Naive thymus-derived CD4-positive, alpha-beta T cell (primary cell): ENCODE results near the gene GDI2. TPM values are rescaled to one million over a fixed set of nuclear protein-coding genes. Genes with fewer than 3 reads are reported as not detected.

Experiments
- ATAC-seq: fragments of 150-1000 bp; cut with Tn5 transposase; 2 replicates; pipeline ENCODE4 v1.10.0; 2021; ENCODE audit warnings: mild to moderate bottlenecking, moderate library complexity
- CTCF ChIA-PET: fragments of 350-600 bp; sonication (Branson Sonifier 250); formaldehyde crosslinking; loops from one replicate; lab custom pipeline; 2021; ENCODE audit warnings: antibody characterized with exemption; lab: Charles Lee
- POLR2A ChIA-PET: fragments of 350-600 bp; sonication (Branson Sonifier 250); formaldehyde crosslinking; loops from one replicate; lab custom pipeline; 2021; ENCODE audit warnings: antibody characterized with exemption, inconsistent platforms; lab: Charles Lee
- DNase-seq, 9 donors: peaks; one replicate each; pipeline versions ENCODE4 v3.0.0 to v3.0.0-alpha.2; 2020 to 2022; ENCODE audit warnings: mixed read lengths in 1 of 9
- H3K27ac ChIP-seq: one replicate; pipeline ENCODE4 v1.7.0; 2013; ENCODE audit warnings: mild to moderate bottlenecking, low read depth, low read length, moderate library complexity
- H3K27me3 ChIP-seq, 2 donors: one replicate each; pipeline ENCODE4 v1.7.0; 2013; ENCODE audit warnings: low read length in 2 of 2, mild to moderate bottlenecking in 2 of 2, moderate library complexity in 2 of 2; ENCODE audit not compliant: control insufficient read depth in 2 of 2, insufficient read depth in 2 of 2
- H3K36me3 ChIP-seq, 3 experiments: 1 replicate in 2 of 3; 2 replicates in 1 of 3; pipeline ENCODE4 v1.7.0; 2013; ENCODE audit warnings: low read length in 3 of 3, mild to moderate bottlenecking in 3 of 3, moderate library complexity in 1 of 3; ENCODE audit not compliant: insufficient read depth in 3 of 3, control insufficient read depth in 2 of 3
- H3K4me1 ChIP-seq, 2 donors: one replicate each; pipeline ENCODE4 v1.7.0; 2013; ENCODE audit warnings: low read length in 2 of 2, mild to moderate bottlenecking in 2 of 2, moderate library complexity in 1 of 2; ENCODE audit not compliant: control insufficient read depth in 2 of 2, insufficient read depth in 2 of 2
- H3K4me3 ChIP-seq: 2 replicates; pipeline ENCODE4 v1.7.0; 2013; ENCODE audit warnings: mild to moderate bottlenecking, low read length
- H3K9me3 ChIP-seq, 3 experiments: 1 replicate in 2 of 3; 2 replicates in 1 of 3; pipeline ENCODE4 v1.7.0; 2013; ENCODE audit warnings: low read length in 3 of 3; ENCODE audit not compliant: control insufficient read depth in 2 of 3
- H3K27ac Mint-ChIP-seq, 9 donors: one replicate each; pipeline ENCODE4 v1.8.0; 2020 to 2022; ENCODE audit warnings: mixed read lengths in 9 of 9, mild to moderate bottlenecking in 8 of 9, moderate library complexity in 5 of 9, inconsistent platforms in 2 of 9
- H3K27me3 Mint-ChIP-seq, 5 donors: one replicate each; pipeline ENCODE4 v1.8.0; 2021 to 2022; ENCODE audit warnings: mixed read lengths in 5 of 5, mild to moderate bottlenecking in 1 of 5
- H3K36me3 Mint-ChIP-seq, 5 donors: one replicate each; pipeline ENCODE4 v1.8.0; 2020 to 2022; ENCODE audit warnings: mixed read lengths in 5 of 5, mild to moderate bottlenecking in 3 of 5, inconsistent platforms in 1 of 5
- H3K4me1 Mint-ChIP-seq, 7 donors: one replicate each; pipeline ENCODE4 v1.8.0; 2020 to 2022; ENCODE audit warnings: mixed read lengths in 7 of 7, mild to moderate bottlenecking in 3 of 7, inconsistent platforms in 1 of 7
- H3K4me3 Mint-ChIP-seq, 10 donors: one replicate each; pipeline ENCODE4 v1.8.0; 2020 to 2022; ENCODE audit warnings: mild to moderate bottlenecking in 10 of 10, mixed read lengths in 10 of 10, moderate library complexity in 6 of 10, inconsistent platforms in 2 of 10
- H3K9me3 Mint-ChIP-seq, 11 donors: one replicate each; pipeline ENCODE4 v1.8.0; 2020 to 2022; ENCODE audit warnings: mixed read lengths in 11 of 11, mild to moderate bottlenecking in 4 of 11, inconsistent platforms in 1 of 11, moderate library complexity in 1 of 11
- intact Hi-C, 2 donors: fragments of 100-400 bp; cut with micrococcal nuclease; formaldehyde crosslinking; loops; one replicate each; pipeline ENCODE4 v1.15.1; 2023
- polyA plus RNA-seq, 2 donors: library from polyadenylated mRNA; unstranded; fragments of 300-500 nt; fragmentation: Illumina TruSeq; gene quantifications; one replicate each; pipeline ENCODE4 v1.2.3, GENCODE V29; 2021
- total RNA-seq, 6 experiments: library from RNA in 5 of 6; stranded (reverse) in 5 of 6; gene quantifications; 1 replicate in 5 of 6; 2 replicates in 1 of 6; pipeline ENCODE4 v1.2.3 and lab custom pipeline; 2021 to 2026

The GDI2 gene
- total and polyA plus RNA-seq, 7 experiments from 2014 or later: 85.3 to 236 (median 130) TPM

GRCh38 chr10:5816170-5816569, 2.9 kb upstream of the GDI2 start:
- ChIA-PET CTCF (no interaction called here), POLR2A (no interaction called here)
- Mint-ChIP-seq H3K36me3 (peaks cover 0 to 17% (median 0%) of the 10 kb centered on the region in 5 donors), H3K27me3 (no peaks in the 10 kb centered on the region), H3K27ac (peak overlapping the region in 8 of 9 donors; percentile 14 to 87 (median 62)), H3K9me3 (peaks cover 0 to 6% (median 0%) of the 10 kb centered on the region in 11 donors), H3K4me1 (peaks cover 35 to 48% (median 44%) of the 10 kb centered on the region in 7 donors), H3K4me3 (peak overlapping the region in 1 of 10 donors; percentile 5)
- Histone ChIP-seq H3K4me3 (no peak overlapping the region), H3K27me3 (no peaks in the 10 kb centered on the region), H3K36me3 (peaks cover 0 to 7% (median 0%) of the 10 kb centered on the region in 3 experiments), H3K27ac (peak overlapping the region; percentile 99), H3K9me3 (no peaks in the 10 kb centered on the region), H3K4me1 (peaks cover 12 to 18% of the 10 kb centered on the region in 2 donors)
- intact Hi-C loops: loop anchor here (10.0 kb wide), 4 partner anchors 159 to 1969 kb away; partner anchors contain the start of genes ATP5F1C (in 1 of the 2), IL15RA (in 1 of the 2) and KIN (in 1 of the 2)
- ATAC-seq: no peak
- no peak for DNase-seq

GRCh38 chr10:5814110-5815107, 1.2 kb upstream of the GDI2 start:
- ATAC-seq (no peak), DNase-seq (no peak)
- peak overlapping the region; percentile 85 to 98 (median 95) for H3K27ac Mint-ChIP-seq
- POLR2A ChIA-PET: interaction anchor here (0.6 to 2.9 kb wide), 13 partner anchors 9 to 368 kb away, joined by 3 to 18 read pairs (median 4); partner anchors contain the start of genes ANKRD16 and FBH1
- H3K36me3 Mint-ChIP-seq: peaks cover 0 to 16% (median 0%) of the 10 kb centered on the region in 5 donors
- no peaks in the 10 kb centered on the region for H3K27me3 Mint-ChIP-seq
- Histone ChIP-seq H3K27ac (peak overlapping the region; percentile 99), H3K4me3 (peak overlapping the region; percentile 86), H3K27me3 (no peaks in the 10 kb centered on the region), H3K9me3 (no peaks in the 10 kb centered on the region), H3K4me1 (peaks cover 23 to 34% of the 10 kb centered on the region in 2 donors), H3K36me3 (peaks cover 0 to 7% (median 0%) of the 10 kb centered on the region in 3 experiments)
- H3K4me1 Mint-ChIP-seq: peaks cover 44 to 62% (median 59%) of the 10 kb centered on the region in 7 donors
- intact Hi-C loops: loop anchor here (1.0 to 10.0 kb wide), 11 partner anchors 37 to 1970 kb away; partner anchors contain the start of genes IL15RA (in 2 of the 2), ATP5F1C (in 1 of the 2), KIN (in 1 of the 2) and RBM17 (in 1 of the 2)
- peak overlapping the region; percentile 85 to 95 (median 93) for H3K4me3 Mint-ChIP-seq
- CTCF ChIA-PET: interaction anchor here (0.6 to 0.8 kb wide), 3 partner anchors 9 to 189 kb away, joined by 3 to 6 read pairs (median 5); no protein-coding TSS in a partner anchor
- peaks cover 0 to 5% (median 0%) of the 10 kb centered on the region in 11 donors for H3K9me3 Mint-ChIP-seq

DNA sequence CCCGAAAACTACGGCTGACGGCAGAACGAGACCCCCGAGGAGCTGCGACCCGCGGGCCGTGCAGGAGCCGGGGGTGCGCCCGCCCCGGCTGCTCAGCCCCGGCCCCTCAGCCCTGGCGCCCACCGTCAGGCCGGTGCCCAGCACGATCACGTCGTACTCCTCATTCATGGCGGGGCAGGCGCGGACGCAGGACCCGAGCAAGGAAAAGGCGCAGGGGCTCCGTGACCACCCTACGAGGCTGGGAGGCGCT, 218 bp downstream of the GDI2 start:
- Mint-ChIP-seq H3K4me3 (peak overlapping the region; percentile 85 to 95 (median 93)), H3K9me3 (peaks cover 0 to 5% (median 0%) of the 10 kb centered on the region in 11 donors), H3K27ac (peak overlapping the region; percentile 85 to 97 (median 95)), H3K27me3 (no peaks in the 10 kb centered on the region), H3K4me1 (peaks cover 51 to 76% (median 71%) of the 10 kb centered on the region in 7 donors), H3K36me3 (peaks cover 0 to 19% (median 0%) of the 10 kb centered on the region in 5 donors)
- ChIA-PET POLR2A (interaction anchor here (1.0 to 2.9 kb wide), 11 partner anchors 8 to 147 kb away, joined by 3 to 18 read pairs (median 4); partner anchors contain the start of genes ANKRD16 and FBH1), CTCF (no interaction called here)
- H3K27me3 ChIP-seq: no peaks in the 10 kb centered on the region
- ATAC-seq (peak; percentile 28), DNase-seq (no peak)
- peak overlapping the region; percentile 65 for H3K4me3 ChIP-seq
- intact Hi-C loops: loop anchor here (1.0 to 10.0 kb wide), 16 partner anchors 36 to 1972 kb away; partner anchors contain the start of genes FBH1 (in 2 of the 2), IL15RA (in 2 of the 2), RBM17 (in 2 of the 2) and TASOR2 (in 2 of the 2)
- peaks cover 0 to 7% (median 0%) of the 10 kb centered on the region in 3 experiments for H3K36me3 ChIP-seq
- H3K4me1 ChIP-seq: peaks cover 27 to 37% of the 10 kb centered on the region in 2 donors
- H3K27ac ChIP-seq: peak overlapping the region; percentile 99
- no peaks in the 10 kb centered on the region for H3K9me3 ChIP-seq

DNA sequence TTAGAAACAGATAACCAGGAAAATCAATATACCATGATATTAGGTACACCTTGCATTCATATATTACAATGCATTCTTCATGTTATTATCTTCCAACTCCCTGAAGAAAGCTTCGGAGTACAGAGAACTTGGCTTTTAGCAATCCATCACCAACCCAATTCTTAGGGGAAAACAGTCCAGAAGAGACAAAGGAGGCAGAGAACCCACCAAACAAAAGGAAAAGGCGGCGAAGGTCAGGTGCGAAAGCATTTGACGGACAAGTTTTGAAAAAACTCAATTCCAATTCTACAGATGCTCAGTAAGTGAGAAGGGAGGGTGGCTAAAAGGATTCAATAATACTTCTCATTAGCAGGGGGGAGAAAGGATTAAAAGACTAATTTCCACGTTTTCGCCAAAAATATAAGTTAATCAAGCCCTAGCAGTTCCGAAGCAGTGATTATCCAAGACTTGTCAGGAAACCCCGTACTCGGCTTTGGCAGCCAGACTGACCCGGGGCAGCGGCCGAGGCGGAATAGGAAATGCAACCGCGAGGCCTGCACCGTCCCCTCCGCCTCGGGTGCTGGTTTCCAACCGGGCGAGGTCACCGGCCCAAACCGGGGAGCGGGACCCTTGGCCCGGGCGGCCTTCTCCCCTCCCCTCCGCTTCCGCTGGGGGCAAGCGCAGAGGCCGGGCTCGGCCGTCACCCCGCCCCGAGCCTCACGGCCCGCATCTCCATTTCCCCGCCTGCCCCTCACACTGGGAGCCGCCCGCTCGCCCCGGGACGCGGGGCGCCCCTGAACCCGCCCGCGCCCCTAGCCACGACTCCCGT, 747 bp downstream of the GDI2 start:
- DNase-seq (peak in 6 of 9 donors; percentile 5 to 61 (median 14)), ATAC-seq (peak; percentile 6)
- Histone ChIP-seq H3K27me3 (no peaks in the 10 kb centered on the region), H3K9me3 (no peaks in the 10 kb centered on the region), H3K4me3 (peak overlapping the region; percentile 65), H3K4me1 (peaks cover 31 to 42% of the 10 kb centered on the region in 2 donors), H3K27ac (peak overlapping the region; percentile 99), H3K36me3 (peaks cover 0 to 7% (median 0%) of the 10 kb centered on the region in 3 experiments)
- peaks cover 0 to 3% (median 0%) of the 10 kb centered on the region in 11 donors for H3K9me3 Mint-ChIP-seq
- peaks cover 0 to 20% (median 3%) of the 10 kb centered on the region in 5 donors for H3K36me3 Mint-ChIP-seq
- H3K27ac Mint-ChIP-seq: peak overlapping the region; percentile 85 to 95 (median 92)
- H3K27me3 Mint-ChIP-seq: no peaks in the 10 kb centered on the region
- ChIA-PET POLR2A (interaction anchor here (0.7 to 2.9 kb wide), 9 partner anchors 8 to 145 kb away, joined by 3 to 18 read pairs (median 3); partner anchors contain the start of genes ANKRD16 and FBH1), CTCF (no interaction called here)
- peak overlapping the region; percentile 85 to 94 (median 93) for H3K4me3 Mint-ChIP-seq
- H3K4me1 Mint-ChIP-seq: peaks cover 55 to 78% (median 73%) of the 10 kb centered on the region in 7 donors
- intact Hi-C loops: loop anchor here (1.0 to 10.0 kb wide), 16 partner anchors 35 to 1972 kb away; partner anchors contain the start of genes FBH1 (in 2 of the 2), IL15RA (in 2 of the 2), RBM17 (in 2 of the 2) and TASOR2 (in 2 of the 2)

DNA sequence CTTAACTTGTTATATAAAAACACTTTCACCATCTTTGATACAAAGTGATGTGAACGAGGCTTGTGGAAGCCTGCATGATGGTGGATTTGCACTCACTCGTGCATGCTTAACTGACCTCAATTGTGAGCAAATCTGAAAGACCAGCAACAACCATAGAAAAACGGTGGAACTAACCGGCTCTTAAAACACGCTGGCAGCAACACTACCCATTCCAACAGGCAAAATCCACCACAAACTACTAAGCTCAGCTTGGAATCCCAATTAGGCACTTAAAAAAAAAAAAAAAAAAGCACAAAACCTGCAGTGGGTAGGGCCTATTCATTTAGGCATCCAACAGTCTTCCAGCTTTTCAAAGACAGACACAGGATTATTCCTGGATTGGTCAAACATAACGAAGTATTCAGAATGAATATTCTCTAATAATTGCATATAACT, 1.8 kb downstream of the GDI2 start:
- Histone ChIP-seq H3K4me3 (peak overlapping the region; percentile 65), H3K27ac (peak overlapping the region; percentile 99), H3K9me3 (no peaks in the 10 kb centered on the region), H3K36me3 (peaks cover 0 to 10% (median 0%) of the 10 kb centered on the region in 3 experiments), H3K27me3 (no peaks in the 10 kb centered on the region), H3K4me1 (peaks cover 34 to 49% of the 10 kb centered on the region in 2 donors)
- DNase-seq (no peak), ATAC-seq (no peak)
- Mint-ChIP-seq H3K4me1 (peaks cover 57 to 80% (median 74%) of the 10 kb centered on the region in 7 donors), H3K4me3 (peak overlapping the region; percentile 85 to 94 (median 93)), H3K9me3 (no peaks in the 10 kb centered on the region), H3K27me3 (no peaks in the 10 kb centered on the region), H3K36me3 (peaks cover 0 to 20% (median 4%) of the 10 kb centered on the region in 5 donors), H3K27ac (peak overlapping the region; percentile 62 to 95 (median 85))
- CTCF ChIA-PET: no interaction called here
- intact Hi-C loops: loop anchor here (2.0 to 10.0 kb wide), 11 partner anchors 17 to 1973 kb away; partner anchors contain the start of genes IL15RA (in 2 of the 2), ATP5F1C (in 1 of the 2), KIN (in 1 of the 2) and RBM17 (in 1 of the 2)
- POLR2A ChIA-PET: interaction anchor here (0.7 to 3.2 kb wide), 6 partner anchors 13 to 246 kb away, joined by 3 to 14 read pairs (median 3); partner anchors contain the start of genes ANKRD16 and FBH1
